Activated CD8-positive, alpha-beta T cell treated with anti-CD3 and anti-CD28 coated beads for 36 hours (primary cell): Measurements from ENCODE around the gene MRM3. TPM values are rescaled to one million over a fixed set of nuclear protein-coding genes. Genes with fewer than 3 reads are reported as not detected.

ENCODE experiments used
- ATAC-seq: fragments of 200-7000 bp; cut with Tn5 transposase; one replicate; pipeline ENCODE4 v1.10.0; 2021; ENCODE audit warnings: mild to moderate bottlenecking, moderate library complexity
- CTCF ChIA-PET: fragments of 350-600 bp; sonication (Branson Sonifier 250); formaldehyde crosslinking; loops from one replicate; lab custom pipeline; 2021; ENCODE audit warnings: antibody characterized with exemption; lab: Charles Lee
- POLR2A ChIA-PET: fragments of 350-600 bp; sonication (Branson Sonifier 250); formaldehyde crosslinking; loops from one replicate; lab custom pipeline; 2021; ENCODE audit warnings: antibody characterized with exemption; lab: Charles Lee
- DNase-seq: peaks from one replicate; pipeline ENCODE4 v3.0.0-alpha.2; 2020
- H3K27ac Mint-ChIP-seq: one replicate; pipeline ENCODE4 v1.8.0; 2021; ENCODE audit warnings: mild to moderate bottlenecking, mixed read lengths
- H3K27me3 Mint-ChIP-seq: one replicate; pipeline ENCODE4 v1.8.0; 2021; ENCODE audit warnings: mixed read lengths
- H3K36me3 Mint-ChIP-seq: one replicate; pipeline ENCODE4 v1.8.0; 2021; ENCODE audit warnings: low read depth, mixed read lengths
- H3K4me1 Mint-ChIP-seq: one replicate; pipeline ENCODE4 v1.8.0; 2021; ENCODE audit warnings: low read depth, mixed read lengths
- H3K4me3 Mint-ChIP-seq: one replicate; pipeline ENCODE4 v1.8.0; 2021; ENCODE audit warnings: mild to moderate bottlenecking, moderate library complexity, mixed read lengths
- H3K9me3 Mint-ChIP-seq: one replicate; pipeline ENCODE4 v1.8.0; 2021; ENCODE audit warnings: mixed read lengths
- intact Hi-C: fragments of 100-400 bp; cut with micrococcal nuclease; formaldehyde crosslinking; loops from one replicate; pipeline ENCODE4 v1.10.0; 2022
- total RNA-seq, 2 experiments: library from RNA; stranded (reverse); gene quantifications; one replicate each; pipeline ENCODE4 v1.2.3, GENCODE V29; 2021
- TF ChIP-seq, protein P1 (sequence below): fragments of 200-600 bp; IDR thresholded peaks from one replicate; pipeline ENCODE4 v1.8.0; 2022; ENCODE audit warnings: antibody characterized with exemption, mild to moderate bottlenecking

MRM3 gene
- total RNA-seq, 2 experiments from 2014 or later = 35.5 to 36.2 TPM

DNA sequence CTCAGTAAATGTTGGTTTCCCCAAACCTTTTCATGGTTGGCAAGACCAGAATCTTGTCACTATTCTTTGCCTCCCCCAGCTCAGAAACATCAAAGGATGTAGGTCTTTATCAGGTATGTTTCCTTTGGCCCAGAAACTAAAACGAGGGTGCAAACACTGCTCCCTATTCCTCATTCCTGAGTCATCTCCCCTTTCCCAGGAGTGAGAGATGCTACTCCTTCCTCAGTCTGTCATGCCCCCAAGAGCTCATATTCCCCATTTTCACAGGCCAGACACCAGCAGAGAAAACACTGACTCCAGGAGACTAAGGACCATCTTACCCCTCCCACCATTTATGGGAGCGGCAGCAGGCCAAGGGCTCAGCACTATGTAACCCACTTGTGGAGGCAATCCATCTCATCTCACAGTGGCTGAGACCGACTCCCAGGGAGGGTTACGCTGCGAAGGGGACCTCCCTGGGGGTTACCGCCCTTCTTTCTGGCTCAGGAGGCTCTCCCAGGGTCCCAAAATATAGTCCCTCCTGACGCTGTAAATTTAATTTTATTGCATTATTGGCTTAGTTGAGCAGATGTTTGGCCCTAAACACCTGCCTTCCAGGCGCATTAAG lies 31.6 kb upstream of the MRM3 start:
- POLR2A ChIA-PET = interaction anchor here (0.8 to 5.0 kb wide), 7 partner anchors 10 to 35 kb away, joined by 3 to 34 read pairs (median 7); partner anchors contain the start of genes GLOD4, MRM3 and VPS53
- H3K36me3 Mint-ChIP-seq = peaks cover 49% of the 10 kb centered on the region
- TF ChIP-seq, protein P1, sequence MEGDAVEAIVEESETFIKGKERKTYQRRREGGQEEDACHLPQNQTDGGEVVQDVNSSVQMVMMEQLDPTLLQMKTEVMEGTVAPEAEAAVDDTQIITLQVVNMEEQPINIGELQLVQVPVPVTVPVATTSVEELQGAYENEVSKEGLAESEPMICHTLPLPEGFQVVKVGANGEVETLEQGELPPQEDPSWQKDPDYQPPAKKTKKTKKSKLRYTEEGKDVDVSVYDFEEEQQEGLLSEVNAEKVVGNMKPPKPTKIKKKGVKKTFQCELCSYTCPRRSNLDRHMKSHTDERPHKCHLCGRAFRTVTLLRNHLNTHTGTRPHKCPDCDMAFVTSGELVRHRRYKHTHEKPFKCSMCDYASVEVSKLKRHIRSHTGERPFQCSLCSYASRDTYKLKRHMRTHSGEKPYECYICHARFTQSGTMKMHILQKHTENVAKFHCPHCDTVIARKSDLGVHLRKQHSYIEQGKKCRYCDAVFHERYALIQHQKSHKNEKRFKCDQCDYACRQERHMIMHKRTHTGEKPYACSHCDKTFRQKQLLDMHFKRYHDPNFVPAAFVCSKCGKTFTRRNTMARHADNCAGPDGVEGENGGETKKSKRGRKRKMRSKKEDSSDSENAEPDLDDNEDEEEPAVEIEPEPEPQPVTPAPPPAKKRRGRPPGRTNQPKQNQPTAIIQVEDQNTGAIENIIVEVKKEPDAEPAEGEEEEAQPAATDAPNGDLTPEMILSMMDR = no peak

DNA sequence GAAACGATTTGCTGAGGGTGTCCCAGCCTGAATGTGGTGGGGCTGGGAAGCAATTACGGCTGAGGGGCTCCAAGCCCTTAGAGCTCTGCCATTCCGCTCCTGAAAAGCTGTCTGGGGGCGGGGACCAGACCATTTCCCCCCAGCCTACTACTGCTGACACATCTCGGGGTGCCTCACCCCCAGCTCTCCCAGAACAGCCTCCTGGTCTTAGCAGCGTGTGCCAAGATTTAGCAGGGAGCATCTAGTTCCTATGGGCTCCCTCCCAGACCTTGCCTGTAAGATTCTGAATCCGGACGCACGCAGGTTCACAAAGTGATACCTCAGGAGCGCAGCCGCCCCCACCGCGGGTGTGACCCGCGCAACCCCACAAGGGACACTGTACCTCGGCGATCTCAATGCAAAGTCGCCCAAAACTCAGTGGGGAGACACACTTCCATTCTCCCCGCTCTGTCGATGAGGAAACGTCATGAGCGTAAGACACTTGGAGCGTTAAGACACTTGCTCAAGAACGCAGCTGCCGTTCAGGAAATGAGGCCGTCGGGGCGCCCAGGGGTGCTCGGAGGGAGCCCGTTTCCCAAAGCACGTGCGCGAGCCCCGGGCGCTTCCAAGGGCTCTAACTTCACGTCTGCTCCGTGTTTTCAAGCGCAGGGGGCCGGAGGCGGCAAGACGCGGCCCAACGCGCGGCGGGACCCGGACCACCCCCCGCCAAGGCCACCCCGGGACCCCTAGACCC lies 30.7 kb upstream of the MRM3 start:
- H3K9me3 Mint-ChIP-seq = peaks cover 5% of the 10 kb centered on the region
- H3K36me3 Mint-ChIP-seq = peaks cover 53% of the 10 kb centered on the region
- POLR2A ChIA-PET = interaction anchor here (0.7 to 5.0 kb wide), 10 partner anchors 10 to 229 kb away, joined by 3 to 34 read pairs (median 4); partner anchors contain the start of genes GLOD4, MRM3, NXN and VPS53
- H3K27ac Mint-ChIP-seq = peak overlapping the region; percentile 92
- CTCF ChIA-PET = interaction anchor here (1.0 to 1.7 kb wide), 7 partner anchors 8 to 230 kb away, joined by 3 to 7 read pairs (median 4); partner anchors contain the start of gene NXN
- H3K4me3 Mint-ChIP-seq = peak overlapping the region; percentile 90
- DNase-seq (peak; percentile 65), ATAC-seq (peak; percentile 33)
- TF ChIP-seq, protein P1 = no peak
- intact Hi-C loops = no loop called here
- H3K27me3 Mint-ChIP-seq = no peaks in the 10 kb centered on the region
- peaks cover 32% of the 10 kb centered on the region for H3K4me1 Mint-ChIP-seq

More for the DNA sequence above, 31.6 kb upstream of the MRM3 start:
- intact Hi-C loops = no loop called here
- CTCF ChIA-PET = interaction anchor here (0.9 to 1.5 kb wide), 8 partner anchors 9 to 231 kb away, joined by 3 to 5 read pairs (median 3); no protein-coding TSS in a partner anchor
- H3K4me3 Mint-ChIP-seq = peak overlapping the region; percentile 90
- peaks cover 5% of the 10 kb centered on the region for H3K9me3 Mint-ChIP-seq
- ATAC-seq (no peak), DNase-seq (no peak)
- H3K27ac Mint-ChIP-seq = peak overlapping the region; percentile 92
- no peaks in the 10 kb centered on the region for H3K27me3 Mint-ChIP-seq
- H3K4me1 Mint-ChIP-seq = peaks cover 32% of the 10 kb centered on the region

DNA sequence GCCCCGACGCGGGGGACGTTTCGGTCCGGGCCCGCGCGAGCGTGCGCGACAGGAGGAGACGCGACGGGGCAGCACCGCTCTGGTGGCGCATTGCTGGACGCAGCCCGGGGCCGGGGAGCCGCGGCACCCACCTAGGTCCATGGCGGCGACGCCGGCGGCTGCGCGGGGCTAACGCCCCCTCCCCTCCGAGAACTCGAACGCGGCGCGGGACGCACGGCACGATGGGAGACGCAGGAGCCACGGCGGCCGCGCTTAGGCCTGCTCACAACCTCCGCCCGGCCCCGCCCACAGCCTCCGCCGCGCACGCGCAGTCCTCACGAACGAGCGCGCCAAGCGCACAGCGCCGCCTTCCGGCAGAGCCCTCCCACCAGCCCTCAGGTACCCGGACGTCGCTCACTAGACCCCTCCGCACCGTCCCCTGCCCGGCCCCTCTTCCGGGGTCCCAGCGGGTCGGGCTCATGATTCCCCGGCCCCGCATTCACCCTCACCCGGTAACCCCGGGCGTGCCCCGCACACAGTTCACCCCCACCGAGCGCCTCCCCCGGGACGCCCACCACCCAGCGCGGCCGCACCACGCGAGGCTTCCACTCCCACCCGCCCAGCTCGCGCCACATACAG lies 30.0 kb upstream of the MRM3 start, which contains the start of gene GEMIN4:
GEMIN4 (minus strand) TSS at position 263 of the 618 bp plus-strand sequence; CDS start at position 141, 122 bp downstream.
- Mint-ChIP-seq H3K4me3 (peak within 1 kb of the TSS; percentile 90), H3K27ac (peak within 1 kb of the TSS; percentile 95), H3K27me3 (no peaks in the 10 kb centered on the region), H3K9me3 (peaks cover 5% of the 10 kb centered on the region), H3K36me3 (peaks cover 50% of the 10 kb centered on the region), H3K4me1 (peaks cover 32% of the 10 kb centered on the region)
- CTCF ChIA-PET = interaction anchor here (0.8 to 2.0 kb wide), 7 partner anchors 11 to 340 kb away, joined by 3 to 9 read pairs (median 4); partner anchors contain the start of genes GLOD4, MRM3 and NXN
- peak; percentile 90 for ATAC-seq
- POLR2A ChIA-PET = interaction anchor here (0.9 to 5.0 kb wide), 9 partner anchors 9 to 228 kb away, joined by 3 to 34 read pairs (median 4); partner anchors contain the start of genes GLOD4, MRM3, NXN and VPS53
- intact Hi-C loops = no loop called here
- TF ChIP-seq, protein P1 = peak; percentile 94
- DNase-seq = peak; percentile 96

DNA sequence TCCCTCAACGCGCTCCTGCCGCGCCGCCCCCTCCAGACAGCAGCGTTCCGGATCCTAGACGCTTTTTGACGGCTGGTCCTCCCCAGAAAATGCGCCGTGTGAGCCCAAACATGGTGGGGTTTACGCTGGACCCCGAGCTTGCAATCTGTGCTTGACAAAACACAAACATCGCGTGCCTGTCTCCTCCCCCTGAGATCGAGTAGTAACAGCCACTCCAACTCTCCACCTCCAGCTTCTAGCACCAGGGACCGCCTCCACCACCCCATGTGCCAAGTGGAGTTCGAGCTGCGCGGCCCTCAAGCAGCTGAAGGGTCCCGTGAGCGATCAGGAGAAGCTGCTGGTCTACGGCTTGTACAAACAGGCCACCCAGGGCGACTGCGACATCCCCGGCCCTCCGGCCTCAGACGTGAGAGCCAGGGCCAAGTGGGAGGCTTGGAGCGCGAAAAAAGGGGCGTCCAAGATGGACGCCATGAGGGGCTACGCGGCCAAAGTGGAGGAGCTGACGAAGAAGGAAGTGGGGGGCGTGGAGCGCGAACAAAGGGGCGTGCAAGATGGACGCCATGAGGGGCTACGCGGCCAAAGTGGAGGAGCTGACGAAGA lies 29.4 kb upstream of the MRM3 start:
- TF ChIP-seq, protein P1 = no peak
- DNase-seq (peak; percentile 53), ATAC-seq (no peak)
- Mint-ChIP-seq H3K27me3 (no peaks in the 10 kb centered on the region), H3K9me3 (peaks cover 5% of the 10 kb centered on the region), H3K36me3 (peaks cover 49% of the 10 kb centered on the region), H3K4me3 (peak overlapping the region; percentile 90), H3K27ac (peak overlapping the region; percentile 95), H3K4me1 (peaks cover 32% of the 10 kb centered on the region)
- ChIA-PET CTCF (interaction anchor here (0.8 to 2.0 kb wide), 7 partner anchors 11 to 340 kb away, joined by 3 to 9 read pairs (median 4); partner anchors contain the start of genes GLOD4, MRM3 and NXN), POLR2A (interaction anchor here (0.9 to 5.0 kb wide), 11 partner anchors 9 to 244 kb away, joined by 3 to 34 read pairs (median 4); partner anchors contain the start of genes GLOD4, MRM3, NXN and TIMM22)
- intact Hi-C loops = no loop called here
